Measurements from ENCODE around the gene LRRFIP2. TPM values are rescaled to one million over a fixed set of nuclear protein-coding genes. Genes with fewer than 3 reads are reported as not detected.
A peak's percentile ranks its signal among the peaks of the same experiment; 100 is the strongest.
"Not testable (repeated sequence)": the region's sequence is repeated elsewhere in the genome, so short reads cannot be mapped to it uniquely, and the experiment has no call there.

Gene LRRFIP2, protein sequence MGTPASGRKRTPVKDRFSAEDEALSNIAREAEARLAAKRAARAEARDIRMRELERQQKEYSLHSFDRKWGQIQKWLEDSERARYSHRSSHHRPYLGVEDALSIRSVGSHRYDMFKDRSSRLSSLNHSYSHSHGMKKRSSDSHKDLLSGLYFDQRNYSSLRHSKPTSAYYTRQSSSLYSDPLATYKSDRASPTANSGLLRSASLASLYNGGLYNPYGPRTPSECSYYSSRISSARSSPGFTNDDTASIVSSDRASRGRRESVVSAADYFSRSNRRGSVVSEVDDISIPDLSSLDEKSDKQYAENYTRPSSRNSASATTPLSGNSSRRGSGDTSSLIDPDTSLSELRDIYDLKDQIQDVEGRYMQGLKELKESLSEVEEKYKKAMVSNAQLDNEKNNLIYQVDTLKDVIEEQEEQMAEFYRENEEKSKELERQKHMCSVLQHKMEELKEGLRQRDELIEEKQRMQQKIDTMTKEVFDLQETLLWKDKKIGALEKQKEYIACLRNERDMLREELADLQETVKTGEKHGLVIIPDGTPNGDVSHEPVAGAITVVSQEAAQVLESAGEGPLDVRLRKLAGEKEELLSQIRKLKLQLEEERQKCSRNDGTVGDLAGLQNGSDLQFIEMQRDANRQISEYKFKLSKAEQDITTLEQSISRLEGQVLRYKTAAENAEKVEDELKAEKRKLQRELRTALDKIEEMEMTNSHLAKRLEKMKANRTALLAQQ
- total RNA-seq (10 to 100 TPM; 33.0 to 34.0 TPM), polyA plus RNA-seq (10 to 100 TPM; 11.2 to 14.6 (median 12.3) TPM), total RNA-seq (29.2 to 61.6 (median 41.0) reads per million in 6 experiments)

- no peak for ATAC-seq
- H3K27ac Mint-ChIP-seq, result peak within 1 kb of the TSS; percentile 63 to 94 (median 86)
- H3K27me3 Mint-ChIP-seq, result no peaks in the 10 kb centered on the region
- POLR2A ChIA-PET, result no interaction called here
- peak within 1 kb of the TSS; percentile 79 to 93 (median 92) for H3K4me3 Mint-ChIP-seq
- DNase-seq, result no peak
- peaks cover 0 to 8% (median 0%) of the 10 kb centered on the region in 3 donors for H3K36me3 Mint-ChIP-seq
- no peaks in the 10 kb centered on the region for H3K9me3 Mint-ChIP-seq
- peaks cover 14 to 51% (median 40%) of the 10 kb centered on the region in 4 donors for H3K4me1 Mint-ChIP-seq
Observed at GRCh38 chr3:37174532-37175126, at the start of gene LRRFIP2. Gene LRRFIP2, minus strand, starts transcription at chr3:37174582. Its CDS starts 25,599 bp downstream, at chr3:37148983.

DNA sequence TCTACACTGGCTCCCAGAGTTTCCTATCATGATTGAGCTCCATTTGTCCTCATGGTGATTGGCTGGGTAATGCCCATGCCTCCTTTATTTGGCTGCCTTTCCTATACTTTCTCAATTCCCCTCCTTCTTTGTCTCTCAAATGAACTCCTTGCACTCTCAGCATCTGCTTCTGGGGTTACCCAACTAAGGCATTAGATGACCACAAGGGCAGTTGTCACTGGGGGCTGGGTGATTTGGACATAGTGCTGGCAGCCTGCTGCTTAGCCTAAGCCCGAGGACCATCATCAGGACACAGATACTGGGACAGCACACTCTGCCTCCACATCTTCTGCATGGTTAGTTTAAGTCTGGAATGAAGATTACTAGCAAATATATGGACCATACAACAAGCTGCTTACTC lies 49.2 kb upstream of the LRRFIP2 start:
- ATAC-seq (no peak), DNase-seq (no peak)
- peak overlapping the region in 1 of 10 donors; percentile 15 for H3K4me3 Mint-ChIP-seq
- H3K9me3 Mint-ChIP-seq, result no peaks in the 10 kb centered on the region
- no peaks in the 10 kb centered on the region for H3K36me3 Mint-ChIP-seq
- POLR2A ChIA-PET, result no interaction called here
- no peak overlapping the region for H3K27ac Mint-ChIP-seq
- no peaks in the 10 kb centered on the region for H3K27me3 Mint-ChIP-seq
- H3K4me1 Mint-ChIP-seq, result peaks cover 11 to 53% (median 30%) of the 10 kb centered on the region in 4 donors

DNA sequence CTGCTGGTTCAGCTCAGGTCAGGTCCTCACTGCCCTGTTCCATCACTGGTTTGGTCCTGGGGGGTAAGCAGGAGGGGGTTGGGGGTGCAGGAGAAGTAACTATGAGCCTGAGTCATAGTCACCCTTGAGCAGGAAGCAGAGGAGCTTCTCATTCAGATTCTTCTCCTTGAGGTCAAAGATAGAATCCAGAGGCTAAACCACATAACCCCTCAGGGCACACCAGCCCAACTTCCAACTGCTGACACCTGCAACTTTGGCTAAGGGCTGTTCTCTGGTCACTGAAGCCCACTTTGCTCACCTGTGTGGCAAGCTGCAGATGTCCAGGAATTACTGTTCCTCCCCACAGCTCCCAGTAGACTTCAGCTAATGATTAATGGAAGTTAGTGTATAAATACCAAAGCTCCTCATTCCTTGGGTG lies 48.8 kb upstream of the LRRFIP2 start:
- Mint-ChIP-seq H3K27me3 (no peaks in the 10 kb centered on the region), H3K27ac (peak overlapping the region in 1 of 10 donors; percentile 45), H3K9me3 (no peaks in the 10 kb centered on the region), H3K4me1 (peaks cover 11 to 53% (median 29%) of the 10 kb centered on the region in 4 donors), H3K36me3 (no peaks in the 10 kb centered on the region), H3K4me3 (no peak overlapping the region)
- no peak for ATAC-seq
- DNase-seq, result no peak
- POLR2A ChIA-PET, result no interaction called here

GRCh38 chr3:37222542-37222941 lies 48.2 kb upstream of the LRRFIP2 start:
- Mint-ChIP-seq H3K27ac (peak overlapping the region in 1 of 10 donors; percentile 6), H3K4me1 (peaks cover 11 to 51% (median 30%) of the 10 kb centered on the region in 4 donors)
- H3K27me3 Mint-ChIP-seq, result not testable (repeated sequence)

DNA sequence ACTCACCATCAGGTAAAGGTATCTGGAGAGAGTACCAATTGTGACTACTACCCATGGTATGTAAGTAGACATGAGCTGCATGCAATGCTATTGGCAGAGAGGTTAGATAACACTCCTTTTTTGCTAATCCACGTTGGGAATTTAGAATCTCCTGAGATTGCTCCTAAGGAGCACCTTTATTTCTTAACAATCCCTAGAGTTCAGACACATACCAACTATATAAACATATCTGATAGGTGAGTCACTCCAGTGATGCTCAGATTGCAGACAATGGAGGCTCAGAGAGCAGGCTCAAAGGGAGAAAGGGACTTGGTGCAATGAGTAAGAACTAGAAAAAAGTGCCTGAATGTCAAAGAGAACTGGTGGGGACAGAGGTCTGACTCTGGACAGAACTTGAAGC lies 47.0 kb upstream of the LRRFIP2 start:
- Mint-ChIP-seq H3K4me3 (no peak overlapping the region), H3K27ac (no peak overlapping the region), H3K27me3 (no peaks in the 10 kb centered on the region), H3K36me3 (no peaks in the 10 kb centered on the region), H3K4me1 (peaks cover 16 to 59% (median 36%) of the 10 kb centered on the region in 4 donors), H3K9me3 (no peaks in the 10 kb centered on the region)
- POLR2A ChIA-PET, result interaction anchor here (0.6 kb wide), 1 partner anchor 240 kb away, joined by 4 read pairs; no protein-coding TSS in a partner anchor
- DNase-seq, result no peak
- no peak for ATAC-seq

More at GRCh38 chr3:37222542-37222941, 48.2 kb upstream of the LRRFIP2 start:
- H3K9me3 Mint-ChIP-seq, POLR2A ChIA-PET, DNase-seq, H3K36me3 Mint-ChIP-seq, ATAC-seq, H3K4me3 Mint-ChIP-seq: not testable (repeated sequence)

- POLR2A ChIA-PET, result interaction anchor here (0.6 kb wide), 1 partner anchor 81 kb away, joined by 3 read pairs; no protein-coding TSS in a partner anchor
- Mint-ChIP-seq H3K4me3 (peak overlapping the region in 1 of 10 donors; percentile 18), H3K27me3 (no peaks in the 10 kb centered on the region), H3K36me3 (no peaks in the 10 kb centered on the region), H3K9me3 (no peaks in the 10 kb centered on the region), H3K4me1 (peaks cover 7 to 45% (median 29%) of the 10 kb centered on the region in 4 donors), H3K27ac (peak overlapping the region in 1 of 10 donors; percentile 69)
- DNase-seq (no peak), ATAC-seq (no peak)
Observed at GRCh38 chr3:37219266-37219665, 44.9 kb upstream of the LRRFIP2 start.

- Mint-ChIP-seq H3K9me3 (no peaks in the 10 kb centered on the region), H3K4me1 (peaks cover 7 to 40% (median 25%) of the 10 kb centered on the region in 4 donors), H3K27me3 (no peaks in the 10 kb centered on the region), H3K4me3 (no peak overlapping the region), H3K27ac (peak overlapping the region in 2 of 10 donors; percentile 50 to 58), H3K36me3 (no peaks in the 10 kb centered on the region)
- POLR2A ChIA-PET, result no interaction called here
- ATAC-seq, result no peak
- DNase-seq, result no peak
Observed at GRCh38 chr3:37218206-37218605, 43.8 kb upstream of the LRRFIP2 start.

- H3K4me1 Mint-ChIP-seq, result peaks cover 7 to 37% (median 21%) of the 10 kb centered on the region in 4 donors
- ATAC-seq, result peak in 1 of 2 donors; percentile 70
Observed at GRCh38 chr3:37217098-37217849, 42.9 kb upstream of the LRRFIP2 start.

DNA sequence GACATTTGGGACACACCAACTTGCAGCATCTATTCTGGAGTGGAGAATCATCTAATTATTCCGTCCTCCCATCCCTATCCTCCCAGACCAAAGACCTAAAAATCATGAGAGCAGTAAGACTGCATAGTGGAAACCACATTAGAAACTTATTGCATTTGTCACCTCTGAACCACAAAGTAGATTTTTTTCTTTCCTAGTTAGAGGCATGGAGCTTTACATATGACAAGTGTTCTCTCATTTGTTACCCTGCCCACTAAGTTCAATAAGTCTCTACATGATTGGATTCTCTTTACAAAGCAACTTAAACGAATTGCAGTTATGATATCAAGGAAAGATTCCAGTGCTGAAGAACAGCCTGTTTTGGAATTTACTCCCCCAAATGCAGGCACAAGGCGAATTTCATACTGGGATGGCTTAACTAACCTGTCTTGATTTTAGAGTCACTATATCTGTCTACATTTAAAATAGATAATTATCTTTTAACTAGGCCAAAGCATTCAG lies 42.3 kb upstream of the LRRFIP2 start:
- peak overlapping the region in 8 of 10 donors; percentile 6 to 77 (median 32) for H3K27ac Mint-ChIP-seq
- H3K36me3 Mint-ChIP-seq, result no peaks in the 10 kb centered on the region
- H3K9me3 Mint-ChIP-seq, result no peaks in the 10 kb centered on the region
- peak overlapping the region in 9 of 10 donors; percentile 0 to 73 (median 25) for H3K4me3 Mint-ChIP-seq
- peak; percentile 42 to 87 for ATAC-seq
- H3K27me3 Mint-ChIP-seq, result no peaks in the 10 kb centered on the region
- DNase-seq, result peak in 3 of 10 donors; percentile 18 to 51 (median 18)
- POLR2A ChIA-PET, result no interaction called here
- H3K4me1 Mint-ChIP-seq, result peaks cover 7 to 37% (median 21%) of the 10 kb centered on the region in 4 donors

More at GRCh38 chr3:37217098-37217849, 42.9 kb upstream of the LRRFIP2 start:
- Mint-ChIP-seq H3K9me3 (no peaks in the 10 kb centered on the region), H3K4me3 (peak overlapping the region in 6 of 10 donors; percentile 0 to 73 (median 36)), H3K36me3 (no peaks in the 10 kb centered on the region), H3K27me3 (no peaks in the 10 kb centered on the region), H3K27ac (peak overlapping the region in 7 of 10 donors; percentile 6 to 77 (median 46))
- POLR2A ChIA-PET, result no interaction called here
- peak in 2 of 10 donors; percentile 9 to 15 for DNase-seq

- Mint-ChIP-seq H3K36me3 (no peaks in the 10 kb centered on the region), H3K9me3 (peaks cover 0 to 2% (median 0%) of the 10 kb centered on the region in 9 donors), H3K4me1 (peaks cover 7 to 31% (median 16%) of the 10 kb centered on the region in 4 donors), H3K4me3 (no peak overlapping the region), H3K27ac (peak overlapping the region in 1 of 10 donors; percentile 41), H3K27me3 (no peaks in the 10 kb centered on the region)
- POLR2A ChIA-PET, result interaction anchor here (1.0 kb wide), 1 partner anchor 12 kb away, joined by 3 read pairs; no protein-coding TSS in a partner anchor
- DNase-seq, result no peak
- no peak for ATAC-seq
Observed at GRCh38 chr3:37214076-37214475, 39.7 kb upstream of the LRRFIP2 start.

- POLR2A ChIA-PET, result no interaction called here
- ATAC-seq (no peak), DNase-seq (no peak)
- no peaks in the 10 kb centered on the region for H3K36me3 Mint-ChIP-seq
- H3K4me3 Mint-ChIP-seq, result no peak overlapping the region
- peaks cover 0 to 2% (median 0%) of the 10 kb centered on the region in 9 donors for H3K9me3 Mint-ChIP-seq
- H3K27ac Mint-ChIP-seq, result no peak overlapping the region
- peaks cover 0 to 3% (median 1%) of the 10 kb centered on the region in 4 donors for H3K4me1 Mint-ChIP-seq
- H3K27me3 Mint-ChIP-seq, result no peaks in the 10 kb centered on the region
Observed at GRCh38 chr3:37210230-37210629, 35.8 kb upstream of the LRRFIP2 start.

Measured in naive thymus-derived CD8-positive, alpha-beta T cell (primary cell).